Right renal pelvis (tissue), 4 donors: Measurements from ENCODE around the gene FAM43A. TPM values are rescaled to one million over a fixed set of nuclear protein-coding genes. Genes with fewer than 3 reads are reported as not detected.
A peak's percentile ranks its signal among the peaks of the same experiment; 100 is the strongest.

Source experiments
- DNase-seq, 4 donors: peaks; one replicate each; pipeline ENCODE4 v3.0.0-alpha.2; 2013; ENCODE audit warnings: low read depth in 4 of 4, low spot score in 3 of 4, missing footprints in 1 of 4
- polyA plus RNA-seq, 4 donors: library from polyadenylated mRNA; unstranded; fragments of 120-200 nt; gene quantifications; one replicate each; pipeline ENCODE4 v1.2.1, GENCODE V29; 2013; ENCODE audit not compliant: insufficient read length in 4 of 4

FAM43A gene
- polyA plus RNA-seq, 4 donors = 6.5 to 7.6 (median 6.8) TPM

- no peak for DNase-seq
Measured at GRCh38 chr3:194705227-194705626, 19.5 kb downstream of the FAM43A start.

- no peak for DNase-seq
Measured at GRCh38 chr3:194705761-194706160, 20.1 kb downstream of the FAM43A start.

GRCh38 chr3:194707147-194707540 lies 21.5 kb downstream of the FAM43A start:
- no peak for DNase-seq

GRCh38 chr3:194711286-194711685 lies 25.6 kb downstream of the FAM43A start:
- DNase-seq = no peak

GRCh38 chr3:194711913-194712312 lies 26.2 kb downstream of the FAM43A start:
- no peak for DNase-seq

- no peak for DNase-seq
Measured at GRCh38 chr3:194713299-194714136, 27.8 kb downstream of the FAM43A start.

- no peak for DNase-seq
Measured at GRCh38 chr3:194714137-194714455, 28.4 kb downstream of the FAM43A start.

- no peak for DNase-seq
Measured at GRCh38 chr3:194714564-194714963, 28.9 kb downstream of the FAM43A start.

GRCh38 chr3:194715022-194715800 lies 29.5 kb downstream of the FAM43A start:
- DNase-seq = no peak

GRCh38 chr3:194718079-194718478 lies 32.4 kb downstream of the FAM43A start:
- no peak for DNase-seq

- no peak for DNase-seq
Measured at GRCh38 chr3:194720048-194720447, 34.4 kb downstream of the FAM43A start.

- DNase-seq = no peak
Measured at GRCh38 chr3:194723846-194724618, 38.3 kb downstream of the FAM43A start.

- DNase-seq = no peak
Measured at GRCh38 chr3:194725346-194725745, 39.7 kb downstream of the FAM43A start.

GRCh38 chr3:194727435-194728128 lies 41.9 kb downstream of the FAM43A start:
- no peak for DNase-seq

GRCh38 chr3:194728986-194729385 lies 43.3 kb downstream of the FAM43A start:
- no peak for DNase-seq

GRCh38 chr3:194730365-194730764 lies 44.7 kb downstream of the FAM43A start:
- DNase-seq = peak in 3 of 4 donors; percentile 53 to 70 (median 53)

GRCh38 chr3:194731506-194732073 lies 45.9 kb downstream of the FAM43A start:
- no peak for DNase-seq

- no peak for DNase-seq
Measured at GRCh38 chr3:194732617-194733016, 46.9 kb downstream of the FAM43A start.

- no peak for DNase-seq
Measured at GRCh38 chr3:194736277-194736895, 50.7 kb downstream of the FAM43A start.
